GM19324 (cell line): ENCODE measurements around the gene RERE.
"Not testable (repeated sequence)": the region's sequence is repeated elsewhere in the genome, so short reads cannot be mapped to it uniquely, and the experiment has no call there.

Source experiments
- ATAC-seq: cut with Tn5 transposase; IDR thresholded peaks from one replicate; pipeline ENCODE4 v1.9.1; 2021; ENCODE audit warnings: mild to moderate bottlenecking, moderate library complexity; ENCODE audit not compliant: unreplicated experiment, low FRiP score

RERE gene

DNA sequence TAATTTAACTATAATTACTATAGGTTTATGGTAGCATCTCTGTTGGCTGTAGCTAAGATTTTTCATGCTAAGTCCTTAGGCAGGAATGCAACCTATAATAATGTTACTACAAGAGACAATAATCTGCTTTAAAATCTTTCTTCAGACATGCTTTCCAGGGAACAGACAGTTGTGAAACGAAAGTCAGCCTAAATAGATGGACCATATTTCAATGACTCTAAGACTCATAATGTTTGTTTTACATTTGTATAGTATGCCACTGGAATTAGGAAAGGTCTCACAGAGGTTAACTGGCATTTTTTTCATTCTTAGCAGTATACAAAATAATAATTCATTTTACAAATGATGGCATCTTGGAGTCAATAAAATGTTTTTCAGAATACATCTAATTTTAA lies 8.1 kb downstream of the RERE start:
- no peak for ATAC-seq

DNA sequence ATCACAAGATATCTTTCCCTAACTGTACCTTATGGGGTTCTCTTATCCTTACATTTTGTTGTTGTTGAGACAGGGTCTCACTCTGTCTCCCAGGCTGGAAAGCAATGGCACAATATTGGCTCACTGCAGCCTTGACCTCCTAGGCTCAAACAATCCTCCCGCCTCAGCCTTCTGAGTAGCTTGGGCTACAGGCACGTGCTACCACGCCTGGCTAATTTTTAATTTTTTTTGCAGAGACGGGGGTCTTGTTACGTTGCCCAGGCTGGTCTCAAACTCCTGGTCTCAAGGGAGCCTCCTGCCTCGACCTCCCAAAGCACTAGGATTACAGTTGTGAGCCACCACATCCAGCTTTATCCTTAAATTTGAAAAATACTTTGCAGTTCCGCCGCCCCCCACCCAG lies 10.4 kb downstream of the RERE start:
- ATAC-seq, result no peak

DNA sequence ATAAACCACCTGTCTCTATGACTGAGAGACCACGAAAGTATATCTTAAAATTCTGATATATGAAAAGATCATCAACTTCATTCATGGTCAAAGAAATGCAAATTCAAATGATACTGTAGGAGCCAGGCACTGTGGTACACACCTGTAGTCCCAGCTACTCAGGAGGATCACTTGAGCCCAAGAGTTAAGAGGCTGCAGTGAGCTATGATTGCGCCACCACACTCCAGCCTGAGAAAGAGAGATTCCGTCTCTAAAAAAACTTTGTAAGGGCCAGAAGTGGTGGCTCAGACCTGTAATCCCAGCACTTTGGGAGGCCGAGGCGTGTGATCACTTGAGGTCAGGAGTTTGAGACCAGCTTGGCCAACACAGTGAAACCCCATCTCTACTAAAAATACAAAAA lies 17.0 kb downstream of the RERE start:
- no peak for ATAC-seq

DNA sequence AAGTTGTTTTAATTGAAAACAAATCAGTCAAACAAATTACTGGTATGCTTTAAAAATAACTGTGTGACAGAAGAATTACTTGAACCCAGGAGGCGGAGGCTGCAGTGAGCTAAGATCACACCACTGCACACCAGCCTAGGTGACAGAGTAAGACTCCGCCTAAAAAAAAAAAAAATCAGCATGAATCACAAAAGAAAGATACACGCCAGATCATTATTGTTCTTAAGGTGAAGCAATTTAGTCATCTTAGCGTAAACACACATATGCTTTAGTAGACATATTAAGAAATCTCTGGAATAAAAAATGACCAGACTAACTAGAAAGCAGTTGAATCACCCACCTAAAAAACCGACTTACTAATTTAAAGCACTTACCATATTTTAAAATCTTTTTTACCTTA lies 20.2 kb downstream of the RERE start:
- ATAC-seq, result no peak

DNA sequence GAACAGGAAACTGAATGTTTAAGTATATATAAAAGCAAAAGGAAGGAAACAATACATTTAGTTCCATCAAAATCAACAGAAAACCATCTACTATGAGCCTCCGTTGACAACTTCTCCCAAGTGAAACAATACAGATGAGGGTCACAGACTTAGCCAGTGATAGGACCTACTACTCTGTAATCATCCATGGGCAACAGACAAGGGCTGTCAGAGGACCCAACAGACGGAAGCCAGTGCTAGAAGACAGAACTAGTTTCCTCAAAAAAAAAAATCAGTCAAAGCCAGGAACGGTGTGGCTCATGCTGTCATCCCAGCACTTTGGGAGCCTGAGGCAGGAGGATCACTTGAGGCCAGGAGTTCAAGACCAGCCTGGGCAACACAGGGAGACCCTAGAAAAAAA lies 20.6 kb downstream of the RERE start:
- no peak for ATAC-seq

DNA sequence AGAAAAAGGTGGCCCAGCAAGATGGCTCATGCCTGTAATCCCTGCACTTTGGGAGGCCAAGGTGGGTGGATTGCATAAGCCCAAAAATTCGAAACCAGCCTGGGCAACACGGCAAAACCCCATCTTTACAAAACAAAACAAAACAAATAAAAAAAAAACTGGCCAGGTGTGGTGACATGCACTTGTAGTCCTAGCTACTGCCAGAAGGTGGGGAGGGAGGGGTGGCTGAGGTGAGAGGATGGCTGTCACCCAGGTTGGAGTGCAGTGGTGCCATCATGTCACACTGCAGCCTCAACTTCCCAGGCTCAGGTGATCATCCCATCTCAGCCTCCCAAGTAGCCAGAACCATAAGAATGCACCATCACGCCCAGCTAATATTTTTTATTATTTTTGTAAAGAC lies 22.8 kb downstream of the RERE start:
- no peak for ATAC-seq

DNA sequence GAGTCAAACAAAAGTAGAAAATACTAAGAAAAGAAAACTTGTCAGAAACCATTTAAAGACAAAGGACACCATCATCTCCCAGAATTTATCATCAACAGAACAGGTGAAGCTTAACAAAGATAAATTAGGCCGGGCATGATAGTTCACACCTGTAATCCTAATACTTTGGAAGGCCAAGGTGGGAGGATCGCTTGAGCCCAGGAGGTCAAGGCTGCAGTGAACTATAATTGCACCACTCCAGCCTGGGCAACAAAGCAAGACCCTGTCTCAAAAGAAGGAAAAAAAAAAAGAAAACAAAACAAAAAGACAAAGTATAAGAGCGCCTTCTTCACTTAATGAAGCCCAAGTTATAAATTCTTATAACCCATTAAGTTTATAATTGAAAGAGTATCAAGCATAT lies 25.6 kb downstream of the RERE start:
- ATAC-seq, result no peak

DNA sequence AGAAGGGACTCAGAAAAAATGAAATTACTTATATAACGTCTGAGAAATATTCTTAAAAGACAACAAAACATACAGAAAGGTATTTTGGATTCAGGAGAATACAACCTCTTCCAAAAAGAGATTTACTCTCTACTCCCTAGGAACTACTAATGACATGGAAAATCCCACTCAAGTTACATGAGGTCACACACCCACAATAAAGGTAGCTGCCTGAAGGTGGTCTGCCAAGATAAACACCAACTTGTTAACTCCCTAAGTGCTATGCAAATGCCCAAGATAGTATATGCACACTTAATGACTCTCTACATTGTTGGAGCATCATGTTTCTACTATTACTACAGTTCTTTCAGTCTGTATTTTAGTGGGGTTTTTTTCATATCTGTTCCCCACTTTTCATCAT lies 26.5 kb downstream of the RERE start:
- ATAC-seq, result no peak

DNA sequence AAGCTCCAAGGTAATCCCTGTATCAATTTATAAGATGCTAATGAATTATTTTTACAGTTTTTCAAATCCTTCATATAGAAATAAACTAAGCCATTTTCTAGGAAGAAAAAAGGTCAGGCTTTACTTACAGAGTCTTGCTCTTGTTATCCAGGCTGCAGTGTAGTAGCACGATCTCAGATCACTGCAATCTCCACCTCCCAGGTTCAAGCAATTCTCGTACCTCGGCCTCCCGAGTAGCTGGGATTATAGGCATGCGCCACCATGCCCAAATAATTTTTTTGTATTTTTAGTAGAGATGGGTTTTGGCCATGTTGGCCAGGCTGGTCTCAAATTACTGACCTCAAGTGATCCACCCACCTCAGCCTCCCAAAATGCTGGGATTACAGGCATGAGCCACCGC lies 27.0 kb downstream of the RERE start:
- ATAC-seq, result no peak

DNA sequence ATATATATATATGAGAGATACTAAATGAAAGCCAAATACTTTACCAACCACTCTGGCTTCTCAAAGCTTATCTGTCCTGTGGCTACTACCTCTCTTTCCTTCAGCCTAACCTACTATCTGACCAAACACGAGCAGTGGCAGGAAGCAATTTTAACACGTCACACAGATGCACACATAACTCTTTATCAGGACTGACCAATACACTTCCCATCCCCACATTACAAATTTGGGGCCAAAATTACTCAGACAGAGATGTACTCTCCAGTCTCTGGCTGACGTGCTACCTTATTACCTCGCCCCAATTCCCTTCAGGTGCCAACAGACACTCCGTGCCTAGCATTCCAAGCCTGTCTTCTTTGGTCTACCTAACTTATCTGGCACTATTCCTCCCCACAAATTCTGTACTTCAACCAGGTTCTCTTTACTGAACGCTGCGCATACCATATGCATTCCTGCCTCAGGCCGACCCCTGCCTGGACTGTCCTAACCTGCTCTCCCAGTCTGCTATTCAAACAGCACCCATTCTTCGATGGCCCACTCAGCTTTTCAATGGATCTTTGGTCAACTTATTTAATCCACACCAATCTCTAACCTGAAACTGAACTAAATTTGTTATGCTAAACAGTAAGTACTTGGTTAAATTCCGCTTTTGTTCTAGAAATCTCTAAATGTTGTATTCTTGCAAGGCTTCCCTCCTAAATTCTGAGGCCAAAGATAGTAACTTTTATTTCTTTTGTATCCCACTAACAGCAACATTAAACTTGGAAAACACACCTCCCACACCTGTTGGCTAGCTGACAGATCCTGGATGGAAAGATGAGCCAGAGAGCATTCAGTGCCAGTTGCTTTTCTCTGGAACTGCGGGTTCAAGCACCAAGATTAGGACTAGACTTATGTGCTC lies 27.9 kb downstream of the RERE start:
- no peak for ATAC-seq

DNA sequence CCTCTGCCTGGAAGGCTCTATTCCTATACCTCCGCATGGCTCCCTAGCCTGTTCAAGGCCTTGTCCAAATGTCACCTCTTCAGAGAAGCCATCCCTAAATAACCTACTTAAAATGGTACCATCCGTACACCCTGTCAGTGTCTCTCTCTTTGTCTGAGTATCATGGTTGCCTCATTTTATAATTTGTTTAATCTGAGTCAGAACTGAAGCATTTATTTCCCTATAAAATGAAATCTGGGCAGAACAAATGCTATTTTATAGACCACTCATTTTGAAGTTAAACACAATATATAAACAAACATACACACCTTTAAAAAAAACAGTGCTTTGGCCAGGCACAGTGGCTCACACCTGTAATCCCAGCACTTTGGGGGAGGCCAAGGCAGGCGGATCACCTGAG lies 30.2 kb downstream of the RERE start:
- no peak for ATAC-seq

DNA sequence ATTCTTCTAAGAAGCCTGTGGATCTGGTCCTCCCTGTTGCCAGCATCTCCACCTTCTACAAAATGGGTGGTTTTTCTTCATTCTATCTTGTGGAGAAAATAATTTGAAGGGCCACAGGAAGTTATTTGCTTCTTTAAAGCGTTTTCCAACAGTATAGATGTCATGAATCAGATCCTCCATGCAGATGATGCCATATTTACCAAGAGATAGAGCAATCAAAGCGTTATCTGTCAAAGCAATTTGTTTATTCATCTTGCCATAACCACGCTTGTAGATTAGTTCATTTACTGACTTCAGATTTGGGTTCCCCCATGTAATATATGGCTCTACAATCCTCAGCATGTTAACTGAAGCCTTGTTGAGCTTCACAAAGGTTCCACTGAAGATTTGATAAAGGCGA lies 31.2 kb downstream of the RERE start:
- not testable (repeated sequence) for ATAC-seq

DNA sequence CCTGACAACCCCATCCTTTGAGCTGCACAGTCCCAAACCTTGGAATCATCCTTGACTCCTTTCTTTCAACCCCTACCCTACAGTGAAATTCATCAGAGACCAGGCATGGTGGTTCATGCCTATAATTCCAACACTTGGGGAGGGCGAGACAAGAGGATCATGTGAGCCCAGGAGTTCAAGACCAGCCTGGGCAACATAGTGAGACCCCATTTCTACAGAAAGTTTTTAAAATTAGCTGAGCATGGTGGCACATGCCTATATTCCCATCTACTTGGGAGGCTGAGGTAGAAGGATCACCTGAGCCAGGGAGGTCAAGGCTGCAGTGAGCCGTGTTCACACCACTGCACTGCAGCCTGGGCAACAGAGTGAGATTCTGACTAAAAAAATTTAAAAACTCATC lies 34.5 kb downstream of the RERE start:
- ATAC-seq, result no peak

DNA sequence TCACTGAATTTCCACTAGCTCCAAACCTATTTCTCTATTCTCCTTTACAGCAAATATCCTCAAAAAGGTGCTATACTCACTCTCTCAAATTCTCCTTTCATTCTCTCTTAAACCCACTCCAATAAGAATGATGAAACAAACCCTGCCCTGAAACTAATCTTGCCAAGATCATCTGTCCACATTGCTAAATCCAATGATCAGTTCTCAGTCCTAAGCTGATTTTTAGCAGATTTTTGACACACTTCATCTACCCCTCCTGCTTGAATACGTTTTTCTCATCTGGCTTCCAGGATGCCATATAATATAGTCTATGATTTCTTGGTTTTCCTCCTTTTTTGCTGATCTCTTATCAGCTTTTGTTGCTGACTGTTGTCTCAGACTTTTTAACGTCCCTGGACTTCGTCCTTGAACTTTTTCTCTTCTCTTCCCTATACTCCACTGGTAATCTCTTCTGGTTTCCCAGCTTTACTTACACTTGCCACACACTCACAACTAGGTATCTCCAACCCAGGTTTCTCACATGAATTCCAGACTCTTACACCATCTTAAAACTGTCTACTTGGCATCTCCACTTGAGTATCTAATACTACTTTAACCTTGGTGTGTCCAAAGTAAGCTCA lies 35.3 kb downstream of the RERE start:
- ATAC-seq, result no peak

DNA sequence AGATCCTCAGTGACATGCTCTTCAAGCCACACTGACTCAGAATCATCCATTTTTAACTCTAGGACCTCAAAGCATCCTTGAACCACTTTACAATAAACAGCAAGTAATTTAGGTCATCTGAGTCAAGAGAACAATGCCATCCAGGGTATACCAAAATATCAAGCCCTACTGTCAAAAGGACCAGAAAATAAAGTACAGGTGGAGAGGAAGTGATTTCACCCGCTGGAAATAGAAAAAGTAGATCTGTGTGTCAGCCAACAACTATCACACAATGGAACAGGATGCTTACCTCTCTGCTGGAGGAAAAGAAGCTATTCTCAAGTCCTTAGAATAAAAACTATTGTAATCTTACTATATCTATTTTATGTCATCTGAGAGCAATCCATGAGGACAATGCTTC lies 37.0 kb downstream of the RERE start:
- no peak for ATAC-seq

DNA sequence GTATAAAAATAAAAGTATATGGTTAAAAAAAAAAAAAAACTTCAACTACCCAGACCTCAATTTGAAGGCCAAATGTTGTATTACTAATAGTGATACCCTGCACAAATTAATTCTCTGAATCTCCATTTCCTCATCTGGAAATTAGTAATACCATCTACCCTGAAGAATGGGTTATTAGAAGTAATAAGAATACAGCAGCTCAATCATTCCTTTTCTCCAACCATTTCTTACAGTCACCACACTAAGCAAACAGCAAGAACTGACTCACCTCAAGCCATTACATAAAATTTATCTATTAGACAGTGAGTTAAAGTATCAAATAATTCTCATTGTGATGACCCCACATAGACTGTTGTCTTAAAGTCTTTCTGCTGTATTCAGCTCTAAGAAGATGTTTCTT lies 39.6 kb downstream of the RERE start:
- no peak for ATAC-seq

DNA sequence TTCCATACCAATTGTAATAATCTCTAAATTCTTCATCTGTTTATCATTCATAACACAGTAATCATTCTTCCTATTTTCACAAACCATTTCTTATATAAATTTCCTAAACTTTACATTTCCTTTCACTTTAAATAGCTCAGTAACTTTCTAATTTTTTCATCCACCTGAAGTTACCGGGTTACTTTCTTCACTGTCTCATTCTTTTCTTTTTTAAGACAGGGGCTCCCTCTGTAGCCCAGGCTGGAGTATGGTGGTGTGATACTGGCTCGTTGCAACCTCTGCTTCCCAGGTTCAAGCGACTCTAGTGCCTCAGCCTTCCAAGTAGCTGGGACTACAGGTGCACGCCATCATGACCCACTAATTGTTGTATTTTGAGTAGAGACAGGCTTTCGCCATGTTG lies 41.3 kb downstream of the RERE start:
- ATAC-seq, result no peak

DNA sequence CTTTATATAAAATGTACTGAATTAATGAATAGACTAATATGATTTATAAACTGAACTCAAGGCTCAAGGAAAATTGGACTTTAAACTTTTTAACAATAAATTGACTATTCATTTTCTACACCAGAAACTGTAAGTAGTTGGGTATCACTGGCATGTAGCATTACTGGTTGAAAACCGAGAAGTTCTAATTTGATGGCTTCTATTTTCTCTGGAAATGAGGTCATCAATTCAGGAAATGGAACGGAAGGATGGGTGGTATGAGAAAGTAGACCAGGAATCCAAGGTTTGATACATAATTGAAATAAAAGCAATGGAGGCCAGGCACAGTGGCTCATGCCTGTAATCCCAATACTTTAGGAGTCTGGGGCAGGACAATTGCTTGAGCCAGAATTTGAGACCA lies 50.4 kb downstream of the RERE start:
- ATAC-seq, result no peak

DNA sequence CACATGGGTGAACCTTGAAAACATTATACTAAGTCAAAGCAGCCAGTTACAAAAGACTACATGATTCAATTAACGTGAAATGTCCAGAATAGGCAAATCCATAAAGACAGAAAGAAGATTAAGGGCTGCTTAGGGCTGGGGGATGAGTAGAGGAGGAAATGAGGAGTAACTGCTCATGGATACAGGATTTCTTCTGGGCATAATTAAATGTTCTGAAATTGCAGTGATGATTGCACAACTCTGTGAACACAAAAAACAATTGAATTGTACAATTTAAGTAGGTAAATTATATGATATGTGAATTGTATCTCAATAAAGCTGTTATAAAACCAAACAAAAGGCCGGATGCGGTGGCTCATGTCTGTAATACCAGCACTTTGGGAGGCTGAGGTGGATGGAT lies 52.2 kb downstream of the RERE start:
- ATAC-seq, result no peak

DNA sequence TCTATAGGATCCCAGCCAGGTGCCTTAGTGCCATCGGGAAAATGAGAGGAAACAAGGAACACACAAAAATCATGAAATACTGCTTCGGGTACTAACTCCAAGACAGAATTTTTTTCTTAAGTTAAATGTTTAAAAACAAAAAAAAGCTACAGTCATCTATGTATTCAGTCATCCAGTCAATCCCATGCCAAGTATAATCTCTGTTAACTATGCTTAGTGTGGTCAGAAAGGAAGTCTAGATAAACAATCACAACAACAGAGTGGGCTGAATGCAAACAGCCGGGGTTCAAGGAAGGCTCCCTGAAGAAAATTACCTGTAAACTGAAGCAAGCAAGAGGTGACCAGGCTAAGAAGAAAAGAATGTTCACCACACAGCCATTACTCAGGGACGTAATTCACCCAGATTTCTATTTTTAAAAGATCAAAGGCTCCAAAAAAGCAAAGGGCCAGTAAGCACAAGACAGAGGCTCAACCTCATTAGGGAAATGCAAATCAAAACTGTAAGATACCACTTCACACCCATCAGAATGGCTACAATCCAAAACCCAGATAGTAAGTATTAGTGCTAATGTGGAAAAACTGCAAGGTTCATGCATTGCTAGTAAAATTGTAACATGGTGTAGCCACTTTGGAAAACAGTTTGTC lies 53.0 kb downstream of the RERE start:
- ATAC-seq, result no peak

DNA sequence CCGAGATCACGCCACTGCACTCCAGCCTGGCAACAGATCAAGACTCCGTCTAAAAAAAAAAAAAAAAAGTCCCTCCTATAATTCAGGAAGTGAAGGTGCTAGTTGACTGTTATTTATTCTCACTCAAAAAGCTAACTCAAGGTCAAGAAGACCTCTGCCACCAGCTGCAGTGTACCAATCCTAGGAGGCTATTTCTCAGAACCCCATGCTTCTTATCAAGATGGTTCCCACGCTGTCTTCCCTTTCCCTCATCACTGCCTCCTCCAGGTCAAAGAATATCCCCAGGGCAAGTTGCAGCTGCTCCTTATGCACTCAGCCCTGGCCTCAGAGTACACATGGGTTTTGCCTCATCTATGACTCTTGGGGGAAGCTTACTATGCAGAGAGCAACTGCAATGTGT lies 53.6 kb downstream of the RERE start:
- ATAC-seq, result no peak

DNA sequence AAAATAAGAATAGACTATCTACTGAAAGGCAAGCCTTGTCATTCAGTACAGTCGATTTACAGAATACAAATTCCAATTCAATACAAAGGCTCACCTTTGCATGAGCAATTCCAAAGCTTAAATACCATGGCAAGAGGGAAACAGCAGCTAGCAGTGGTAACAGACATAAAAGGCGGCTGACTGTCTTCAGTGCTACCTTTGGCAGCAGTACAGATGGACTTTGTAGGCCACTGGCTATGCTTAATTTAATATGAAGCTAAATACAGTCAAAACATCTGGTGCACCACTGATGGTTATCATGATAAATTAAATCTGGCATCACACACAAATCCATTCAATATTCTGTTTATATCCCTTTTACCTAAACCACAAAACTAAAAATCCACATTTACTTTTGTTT lies 62.4 kb downstream of the RERE start:
- no peak for ATAC-seq
